Prostate gland (tissue), 2 donors: Measurements from ENCODE around the gene FRYL. TPM values are rescaled to one million over a fixed set of nuclear protein-coding genes. Genes with fewer than 3 reads are reported as not detected.

Source experiments
- DNase-seq: peaks from one replicate; pipeline ENCODE4 v3.0.0-alpha.2; 2019; ENCODE audit warnings: low spot score
- H3K27ac ChIP-seq, 2 donors: fragments of 200-600 bp; sonication (generic); 2 replicates each; pipeline ENCODE4 v1.5.1; 2017 to 2019
- H3K27me3 ChIP-seq: fragments of 200-600 bp; sonication (generic); replicated peaks from 2 replicates; pipeline ENCODE4 v1.5.1; 2019; ENCODE audit not compliant: insufficient read depth
- H3K36me3 ChIP-seq, 2 donors: fragments of 200-600 bp; sonication (generic); 1 replicate in 1 of 2; 2 replicates in 1 of 2; pipeline versions ENCODE4 v1.5.1 to v1.8.1; 2017 to 2019
- H3K4me1 ChIP-seq: fragments of 200-600 bp; sonication (generic); replicated peaks from 2 replicates; pipeline ENCODE4 v1.5.1; 2019
- H3K4me3 ChIP-seq, 2 donors: fragments of 200-600 bp; sonication (generic); 2 replicates each; pipeline ENCODE4 v1.5.1; 2017 to 2019
- H3K9me3 ChIP-seq: fragments of 200-600 bp; sonication (generic); 2 replicates; pipeline ENCODE4 v1.5.1; 2017
- POLR2A ChIP-seq: fragments of 450-650 bp; IDR thresholded peaks from one replicate; pipeline ENCODE4 v1.6.1; 2016; ENCODE audit warnings: antibody characterized with exemption, mild to moderate bottlenecking
- POLR2AphosphoS5 ChIP-seq: sonication (generic); formaldehyde crosslinking; IDR thresholded peaks from one replicate; pipeline ENCODE4 v1.6.1; 2017; ENCODE audit warnings: antibody characterized with exemption
- WGBS: methylation state at CpG from one replicate; pipeline ENCODE4 v1.1.5; 2018; 5-methylcytosine and 5-hydroxymethylcytosine counted together
- intact Hi-C: fragments of 100-400 bp; cut with DNase I; formaldehyde crosslinking; loops from one replicate; pipeline ENCODE4 v1.14.2; 2022
- total RNA-seq, 2 donors: library from RNA; depleted of rRNA; stranded (reverse); fragments of >200 nt; gene quantifications; one replicate each; pipeline ENCODE4 v1.1.0, GENCODE V29; 2016
- TF ChIP-seq, protein P1 (sequence below), 4 experiments: fragments of 200-600 bp in 2 of 4; fragments of 450-650 bp in 2 of 4; sonication (generic) in 2 of 4; IDR thresholded peaks; 1 replicate in 3 of 4; 2 replicates in 1 of 4; pipeline ENCODE4 v1.5.1; 2016 to 2019; ENCODE audit warnings: antibody characterized with exemption in 4 of 4, mild to moderate bottlenecking in 2 of 4, moderate library complexity in 2 of 4

The FRYL gene
- total RNA-seq, 2 donors from 2014 or later, result 40.0 to 47.6 TPM

DNA sequence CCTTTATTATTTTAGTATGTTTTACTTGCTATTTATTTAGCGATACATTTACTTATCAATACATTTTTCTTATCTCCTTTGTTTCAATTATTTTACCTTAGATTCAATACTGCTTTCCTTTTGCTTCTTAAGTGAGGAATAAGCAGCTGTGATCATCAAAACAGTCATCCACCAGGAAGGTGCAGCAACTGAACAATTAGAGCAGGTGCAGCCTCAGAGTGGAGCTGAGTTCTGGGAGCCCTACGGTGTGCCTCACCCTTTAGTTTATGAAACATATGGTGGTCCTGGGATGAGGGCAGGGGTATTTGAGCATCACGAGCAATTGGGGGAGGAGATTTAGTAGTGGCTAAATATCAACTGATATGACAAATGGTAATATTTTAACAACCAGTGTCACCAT lies 111.0 kb downstream of the FRYL start:
- WGBS, result 97% methylated on average over 3 of the region's 3 CpGs
- no peak overlapping the region for H3K27ac ChIP-seq
- TF ChIP-seq POLR2AphosphoS5 (no peak), POLR2A (no peak)
- TF ChIP-seq, protein P1, sequence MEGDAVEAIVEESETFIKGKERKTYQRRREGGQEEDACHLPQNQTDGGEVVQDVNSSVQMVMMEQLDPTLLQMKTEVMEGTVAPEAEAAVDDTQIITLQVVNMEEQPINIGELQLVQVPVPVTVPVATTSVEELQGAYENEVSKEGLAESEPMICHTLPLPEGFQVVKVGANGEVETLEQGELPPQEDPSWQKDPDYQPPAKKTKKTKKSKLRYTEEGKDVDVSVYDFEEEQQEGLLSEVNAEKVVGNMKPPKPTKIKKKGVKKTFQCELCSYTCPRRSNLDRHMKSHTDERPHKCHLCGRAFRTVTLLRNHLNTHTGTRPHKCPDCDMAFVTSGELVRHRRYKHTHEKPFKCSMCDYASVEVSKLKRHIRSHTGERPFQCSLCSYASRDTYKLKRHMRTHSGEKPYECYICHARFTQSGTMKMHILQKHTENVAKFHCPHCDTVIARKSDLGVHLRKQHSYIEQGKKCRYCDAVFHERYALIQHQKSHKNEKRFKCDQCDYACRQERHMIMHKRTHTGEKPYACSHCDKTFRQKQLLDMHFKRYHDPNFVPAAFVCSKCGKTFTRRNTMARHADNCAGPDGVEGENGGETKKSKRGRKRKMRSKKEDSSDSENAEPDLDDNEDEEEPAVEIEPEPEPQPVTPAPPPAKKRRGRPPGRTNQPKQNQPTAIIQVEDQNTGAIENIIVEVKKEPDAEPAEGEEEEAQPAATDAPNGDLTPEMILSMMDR (IDR thresholded peaks at IDR 0.05), result no peak
- no peaks in the 10 kb centered on the region for H3K27me3 ChIP-seq
- no peaks in the 10 kb centered on the region for H3K9me3 ChIP-seq
- H3K4me3 ChIP-seq, result no peak overlapping the region
- H3K36me3 ChIP-seq, result no peaks in the 10 kb centered on the region
- DNase-seq, result no peak
- intact Hi-C loops, result no loop called here
- H3K4me1 ChIP-seq, result no peaks in the 10 kb centered on the region

DNA sequence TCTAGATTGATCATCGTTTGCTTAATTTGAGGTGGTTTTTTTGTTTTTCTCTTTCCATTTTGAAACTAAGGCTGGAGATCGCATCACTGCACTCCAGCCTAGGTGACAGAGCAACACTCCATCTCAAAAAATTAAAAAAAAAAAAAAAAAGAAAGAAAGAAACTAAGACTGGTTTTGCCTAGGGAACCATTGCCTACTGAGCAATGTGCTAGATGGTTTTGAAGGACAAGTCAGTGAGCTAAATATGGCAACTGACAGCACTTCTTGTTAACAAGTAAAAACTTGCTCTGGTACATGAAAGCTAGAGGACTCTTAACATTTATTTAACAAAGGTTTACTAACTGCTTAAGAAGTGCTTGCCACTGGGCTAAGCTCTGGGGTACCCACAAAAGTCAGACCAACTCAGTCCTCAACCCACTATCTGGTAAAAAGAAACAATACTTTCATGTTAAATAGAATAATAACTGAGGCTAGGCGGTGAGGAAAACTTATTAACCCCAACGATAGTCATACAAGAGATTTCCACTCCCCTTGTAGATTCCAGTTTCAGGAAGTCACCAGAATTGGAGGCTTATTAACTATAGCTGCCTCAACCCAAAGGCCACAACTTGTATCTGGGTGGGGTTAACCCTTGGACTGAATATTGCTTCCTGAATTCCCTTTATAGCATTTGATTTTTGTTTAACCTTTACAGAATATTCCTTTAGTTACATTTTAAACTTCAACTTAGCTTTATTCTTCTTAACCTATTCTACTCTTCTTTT lies 111.6 kb downstream of the FRYL start:
- 89% methylated on average over 4 of the region's 4 CpGs for WGBS
- no peak overlapping the region for H3K27ac ChIP-seq
- no peaks in the 10 kb centered on the region for H3K9me3 ChIP-seq
- no peak for DNase-seq
- H3K4me1 ChIP-seq, result no peaks in the 10 kb centered on the region
- no peak for TF ChIP-seq POLR2A
- no peak for TF ChIP-seq POLR2AphosphoS5
- TF ChIP-seq, protein P1 (IDR thresholded peaks at IDR 0.05), result no peak
- H3K27me3 ChIP-seq, result no peaks in the 10 kb centered on the region
- intact Hi-C loops, result no loop called here
- H3K36me3 ChIP-seq, result no peaks in the 10 kb centered on the region
- no peak overlapping the region for H3K4me3 ChIP-seq

DNA sequence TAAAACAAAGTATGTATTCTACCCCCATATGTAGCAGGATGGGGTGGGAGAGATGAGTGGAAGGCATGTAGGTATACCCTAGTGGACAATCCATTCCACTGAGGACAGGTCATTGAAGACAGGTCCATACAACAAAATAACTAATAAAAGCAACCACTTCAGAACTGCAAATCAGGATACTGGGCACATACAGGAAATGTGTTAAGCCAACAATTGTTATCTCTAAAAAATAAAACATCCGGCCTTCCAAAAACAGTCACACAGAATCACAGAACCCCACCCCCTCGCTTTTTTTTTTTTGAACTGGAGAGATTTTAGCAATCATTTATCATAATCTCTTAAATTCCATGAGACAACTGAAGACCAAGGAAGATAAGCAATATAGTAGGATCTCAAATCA lies 112.9 kb downstream of the FRYL start:
- TF ChIP-seq POLR2AphosphoS5, result no peak
- no peak for TF ChIP-seq POLR2A
- TF ChIP-seq, protein P1 (IDR thresholded peaks at IDR 0.05), result no peak
- Histone ChIP-seq H3K27ac (no peak overlapping the region), H3K4me3 (no peak overlapping the region), H3K36me3 (no peaks in the 10 kb centered on the region), H3K27me3 (no peaks in the 10 kb centered on the region), H3K9me3 (no peaks in the 10 kb centered on the region), H3K4me1 (no peaks in the 10 kb centered on the region)
- intact Hi-C loops, result no loop called here
- 86% methylated on average over 2 of the region's 2 CpGs for WGBS
- no peak for DNase-seq

DNA sequence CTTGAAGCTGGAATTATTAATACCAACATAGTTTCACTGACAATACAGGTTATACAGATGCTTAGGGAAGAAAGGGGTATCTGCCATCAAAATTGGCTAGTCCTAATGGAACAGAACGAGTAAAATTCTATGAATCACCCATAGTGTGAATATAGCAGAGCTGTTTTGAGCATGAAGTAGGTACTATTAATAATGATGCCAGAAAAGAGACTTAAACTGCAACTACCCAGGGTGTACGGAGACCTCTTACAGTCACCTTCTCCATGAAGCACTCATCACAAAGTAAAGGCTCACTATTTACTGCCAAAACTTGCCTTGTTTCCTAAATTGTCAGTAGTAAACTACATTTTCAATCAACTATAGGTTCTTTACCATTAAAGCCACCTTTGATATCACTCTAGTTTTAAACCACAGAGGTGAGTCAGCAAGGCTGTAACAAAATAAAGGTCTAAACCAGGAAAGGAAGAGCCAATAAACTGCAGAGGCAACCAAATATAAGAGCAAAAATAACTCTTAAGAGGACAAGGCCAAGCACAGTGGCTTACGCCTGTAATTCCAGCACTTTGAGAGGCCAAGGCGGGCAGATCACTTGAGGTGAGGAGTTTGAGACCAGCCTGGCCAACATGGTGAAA lies 114.4 kb downstream of the FRYL start:
- Histone ChIP-seq H3K4me3 (no peak overlapping the region), H3K36me3 (no peaks in the 10 kb centered on the region), H3K4me1 (no peaks in the 10 kb centered on the region), H3K9me3 (no peaks in the 10 kb centered on the region), H3K27me3 (no peaks in the 10 kb centered on the region), H3K27ac (no peak overlapping the region)
- 88% methylated on average over 4 of the region's 4 CpGs for WGBS
- TF ChIP-seq POLR2A (no peak), POLR2AphosphoS5 (no peak)
- TF ChIP-seq, protein P1 (IDR thresholded peaks at IDR 0.05), result no peak
- no peak for DNase-seq
- intact Hi-C loops, result no loop called here

DNA sequence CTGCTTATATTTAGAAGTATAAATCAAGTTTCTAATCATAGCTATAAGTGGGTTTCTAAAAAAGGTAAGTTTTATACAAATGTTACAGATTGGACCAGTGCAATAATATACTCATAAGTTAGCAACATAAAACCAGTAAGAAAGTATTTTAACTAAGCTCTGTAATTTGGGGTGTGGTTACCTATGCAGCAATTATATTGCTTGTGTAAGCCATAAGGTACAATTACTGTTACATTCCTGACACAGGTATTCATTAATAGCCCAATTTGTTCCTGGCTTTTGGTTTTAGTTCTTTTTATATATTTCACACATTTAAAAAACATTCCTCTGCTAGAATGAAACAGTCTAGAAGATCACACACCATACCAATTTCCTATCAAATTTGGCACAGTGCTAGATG lies 115.1 kb downstream of the FRYL start:
- H3K9me3 ChIP-seq, result no peaks in the 10 kb centered on the region
- H3K27me3 ChIP-seq, result no peaks in the 10 kb centered on the region
- no peak overlapping the region for H3K4me3 ChIP-seq
- no peaks in the 10 kb centered on the region for H3K36me3 ChIP-seq
- TF ChIP-seq, protein P1 (IDR thresholded peaks at IDR 0.05), result no peak
- no peak for TF ChIP-seq POLR2AphosphoS5
- TF ChIP-seq POLR2A, result no peak
- intact Hi-C loops, result no loop called here
- no peak overlapping the region for H3K27ac ChIP-seq
- H3K4me1 ChIP-seq, result no peaks in the 10 kb centered on the region
- no peak for DNase-seq
